Stomach (tissue), 19 donors: ENCODE data around the gene LBHD1. TPM values are rescaled to one million over a fixed set of nuclear protein-coding genes. Genes with fewer than 3 reads are reported as not detected.

Experiments
- DNase-seq, 2 donors: peaks; one replicate each; pipeline versions ENCODE4 v3.0.0 to v3.0.0-alpha.2; 2013 to 2019
- H3K27ac ChIP-seq, 5 donors: fragments of 200-600 bp in 4 of 5; sonication (generic) in 4 of 5; one replicate each; pipeline ENCODE4 v1.5.1; 2013 to 2019; ENCODE audit warnings: mild to moderate bottlenecking in 1 of 5, moderate library complexity in 1 of 5
- H3K27me3 ChIP-seq, 3 donors: fragments of 200-600 bp; sonication (generic); one replicate each; pipeline ENCODE4 v1.5.1; 2017 to 2019; ENCODE audit warnings: mixed run types in 1 of 3
- H3K36me3 ChIP-seq, 4 donors: fragments of 200-600 bp; sonication (generic); 1 replicate in 3 of 4; 2 replicates in 1 of 4; pipeline ENCODE4 v1.5.1; 2016 to 2019
- H3K4me1 ChIP-seq, 4 donors: fragments of 200-600 bp; sonication (generic); one replicate each; pipeline ENCODE4 v1.5.1; 2016 to 2019
- H3K4me3 ChIP-seq, 4 donors: fragments of 200-600 bp; sonication (generic) in 3 of 4; one replicate each; pipeline ENCODE4 v1.5.1; 2016 to 2019; ENCODE audit warnings: mild to moderate bottlenecking in 1 of 4
- H3K9me3 ChIP-seq, 4 donors: fragments of 200-600 bp; sonication (generic); one replicate each; pipeline ENCODE4 v1.5.1; 2016 to 2019
- EP300 ChIP-seq: sonication (generic); formaldehyde crosslinking; IDR thresholded peaks from one replicate; pipeline ENCODE4 v1.6.1; 2017; ENCODE audit warnings: antibody characterized with exemption
- POLR2A ChIP-seq, 4 donors: fragments of 450-650 bp; IDR thresholded peaks; one replicate each; pipeline ENCODE4 v1.6.1; 2016; ENCODE audit warnings: antibody characterized with exemption in 4 of 4, control low read depth in 2 of 4, mild to moderate bottlenecking in 1 of 4, moderate library complexity in 1 of 4
- POLR2AphosphoS5 ChIP-seq, 3 donors: sonication (generic); formaldehyde crosslinking; IDR thresholded peaks; one replicate each; pipeline ENCODE4 v1.6.1; 2016; ENCODE audit warnings: antibody characterized with exemption in 3 of 3
- WGBS, 5 donors: extraction: QIAGEN DNeasy Blood & Tissue Kit in 3 of 5; methylation state at CpG; one replicate each; pipeline versions ENCODE4 v1.1.5 to v1.1.7; 2013 to 2018; 5-methylcytosine and 5-hydroxymethylcytosine counted together
- intact Hi-C: fragments of 100-400 bp; cut with DNase I; formaldehyde crosslinking; loops from one replicate; pipeline ENCODE4 v1.15.1; 2023; ENCODE audit warnings: low total_unique reads
- long read RNA-seq, 10 donors: transcript quantifications; one replicate each; lab custom pipeline, GENCODE V29; 2026
- polyA plus RNA-seq, 3 donors: library from polyadenylated mRNA; stranded (reverse); fragments of 200-250 nt; gene quantifications; one replicate each; pipeline ENCODE4 v1.2.3, GENCODE V29; 2013
- total RNA-seq, 5 donors: library from RNA; depleted of rRNA; stranded (reverse); fragments of >200 nt; gene quantifications; one replicate each; pipeline versions ENCODE4 v1.1.0 to v1.2.3, GENCODE V29; 2014 to 2016
- TF ChIP-seq, protein P1 (sequence below), 7 experiments: fragments of 450-650 bp in 4 of 7; fragments of 200-600 bp in 3 of 7; sonication (generic) in 3 of 7; IDR thresholded peaks; one replicate each; pipeline ENCODE4 v1.5.1; 2016 to 2019; ENCODE audit warnings: antibody characterized with exemption in 7 of 7, control low read depth in 2 of 7, mild to moderate bottlenecking in 1 of 7
- donor health status: healthy with polysubstance abuse.
- donor health status: Bipolar disorder and iron deficiency.
- donor health status: healthy.

Gene LBHD1
- 10 to 100 TPM in 3 of 5 donors, 1 to 10 TPM in 1, under 1 TPM in 1; 0.45 to 56.6 (median 10.3) TPM for total RNA-seq
- 1 to 10 TPM; 4.9 to 6.8 (median 5.5) TPM for polyA plus RNA-seq
- long read RNA-seq, donor 1, result 0 reads
- long read RNA-seq, donor 2, partial matches to known transcripts, result 0 of 1 reads
- long read RNA-seq, donor 2, other reads (novel, unspliced or antisense), result 0 of 1 reads
- long read RNA-seq, donor 3, partial matches to known transcripts, result 0 of 1 reads
- long read RNA-seq, donor 3, other reads (novel, unspliced or antisense), result 0 of 1 reads
- long read RNA-seq, donor 4, result 0 reads
- long read RNA-seq, donor 5, result 0 reads
- long read RNA-seq, donor 6, partial matches to known transcripts, result 9 of 11 reads
- long read RNA-seq, donor 6, other reads (novel, unspliced or antisense), result 0 of 11 reads
- long read RNA-seq, donor 7, result 0 reads
- long read RNA-seq, donor 8, result 0 reads
- long read RNA-seq, donor 9, result 0 reads
- long read RNA-seq, donor 10, result 0 reads

DNA sequence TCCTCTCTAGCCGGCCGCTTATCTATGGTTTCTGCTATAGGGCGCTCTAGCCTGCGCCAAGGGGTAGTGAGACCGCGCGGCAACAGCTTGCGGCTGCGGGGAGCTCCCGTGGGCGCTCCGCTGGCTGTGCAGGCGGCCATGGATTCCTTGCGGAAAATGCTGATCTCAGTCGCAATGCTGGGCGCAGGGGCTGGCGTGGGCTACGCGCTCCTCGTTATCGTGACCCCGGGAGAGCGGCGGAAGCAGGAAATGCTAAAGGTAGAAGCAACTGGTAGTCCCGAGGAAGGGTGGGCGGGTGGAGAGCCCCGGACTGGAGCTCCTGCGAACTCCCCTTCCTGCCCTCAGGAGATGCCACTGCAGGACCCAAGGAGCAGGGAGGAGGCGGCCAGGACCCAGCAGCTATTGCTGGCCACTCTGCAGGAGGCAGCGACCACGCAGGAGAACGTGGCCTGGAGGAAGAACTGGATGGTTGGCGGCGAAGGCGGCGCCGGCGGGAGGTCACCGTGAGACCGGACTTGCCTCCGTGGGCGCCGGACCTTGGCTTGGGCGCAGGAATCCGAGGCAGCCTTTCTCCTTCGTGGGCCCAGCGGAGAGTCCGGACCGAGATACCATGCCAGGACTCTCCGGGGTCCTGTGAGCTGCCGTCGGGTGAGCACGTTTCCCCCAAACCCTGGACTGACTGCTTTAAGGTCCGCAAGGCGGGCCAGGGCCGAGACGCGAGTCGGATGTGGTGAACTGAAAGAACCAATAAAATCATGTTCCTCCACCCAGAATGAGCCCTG, at the start of gene LBHD1, which contains the start of gene UQCC3:
LBHD1 (minus strand) TSS at position 660 of the 782 bp plus-strand sequence. CDS start 2,236 bp downstream, outside the sequence.
UQCC3 (plus strand) TSS at position 66 of the 782 bp plus-strand sequence; CDS start at position 139, 73 bp downstream.
- peaks cover 41 to 74% (median 63%) of the 10 kb centered on the region in 4 donors for H3K4me1 ChIP-seq
- peak within 1 kb of the TSS; percentile 89 to 96 (median 93) for H3K27ac ChIP-seq
- WGBS, 5 donors, result 0 to 1% (median 0%) methylated on average over 47 to 59 of the region's 59 CpGs

DNA sequence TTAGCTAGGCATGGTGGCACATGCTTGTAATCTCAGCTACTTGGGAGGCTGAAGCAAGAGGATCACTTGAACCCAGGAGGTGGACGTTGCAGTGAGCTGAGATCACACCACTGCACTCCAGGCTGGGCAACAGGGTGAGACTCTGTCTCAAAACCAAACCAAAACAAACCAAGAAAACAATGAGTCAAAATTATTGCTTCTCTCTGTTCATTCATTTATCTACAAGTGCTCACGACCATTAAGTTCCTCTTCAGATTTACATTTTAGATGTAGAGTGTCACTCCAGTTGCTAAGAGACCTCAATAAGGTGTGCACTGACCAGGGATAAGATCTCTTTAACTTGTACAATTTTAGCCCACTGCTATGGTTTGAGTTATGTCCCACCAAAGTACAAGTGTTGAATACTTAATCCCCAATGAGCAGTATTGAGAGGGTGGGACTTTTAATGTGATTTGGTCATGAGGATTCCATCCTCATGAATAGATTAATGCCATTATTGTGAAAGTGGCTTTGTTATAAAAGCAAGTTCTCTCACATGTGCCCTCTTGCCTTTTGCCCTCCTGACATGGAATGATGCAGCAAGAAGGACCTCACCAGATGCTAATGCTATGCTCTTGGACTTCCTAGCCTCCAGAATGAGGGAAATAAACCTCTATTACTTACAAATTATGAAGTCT, 47.4 kb upstream of the LBHD1 start:
- Histone ChIP-seq H3K36me3 (peaks cover 93 to 99% (median 98%) of the 10 kb centered on the region in 4 donors), H3K4me3 (no peak overlapping the region), H3K27me3 (no peaks in the 10 kb centered on the region), H3K9me3 (no peaks in the 10 kb centered on the region), H3K27ac (peak overlapping the region in 2 of 5 donors; percentile 11 to 22), H3K4me1 (peaks cover 28 to 85% (median 52%) of the 10 kb centered on the region in 4 donors)
- DNase-seq, result no peak
- WGBS, 5 donors, result 55 to 79% (median 69%) methylated on average over 2 of the region's 2 CpGs
- no peak for TF ChIP-seq POLR2AphosphoS5 (IDR thresholded peaks at IDR 0.05)
- no peak for TF ChIP-seq POLR2A (IDR thresholded peaks at IDR 0.05)
- TF ChIP-seq EP300, result no peak
- TF ChIP-seq, protein P1, sequence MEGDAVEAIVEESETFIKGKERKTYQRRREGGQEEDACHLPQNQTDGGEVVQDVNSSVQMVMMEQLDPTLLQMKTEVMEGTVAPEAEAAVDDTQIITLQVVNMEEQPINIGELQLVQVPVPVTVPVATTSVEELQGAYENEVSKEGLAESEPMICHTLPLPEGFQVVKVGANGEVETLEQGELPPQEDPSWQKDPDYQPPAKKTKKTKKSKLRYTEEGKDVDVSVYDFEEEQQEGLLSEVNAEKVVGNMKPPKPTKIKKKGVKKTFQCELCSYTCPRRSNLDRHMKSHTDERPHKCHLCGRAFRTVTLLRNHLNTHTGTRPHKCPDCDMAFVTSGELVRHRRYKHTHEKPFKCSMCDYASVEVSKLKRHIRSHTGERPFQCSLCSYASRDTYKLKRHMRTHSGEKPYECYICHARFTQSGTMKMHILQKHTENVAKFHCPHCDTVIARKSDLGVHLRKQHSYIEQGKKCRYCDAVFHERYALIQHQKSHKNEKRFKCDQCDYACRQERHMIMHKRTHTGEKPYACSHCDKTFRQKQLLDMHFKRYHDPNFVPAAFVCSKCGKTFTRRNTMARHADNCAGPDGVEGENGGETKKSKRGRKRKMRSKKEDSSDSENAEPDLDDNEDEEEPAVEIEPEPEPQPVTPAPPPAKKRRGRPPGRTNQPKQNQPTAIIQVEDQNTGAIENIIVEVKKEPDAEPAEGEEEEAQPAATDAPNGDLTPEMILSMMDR (IDR thresholded peaks at IDR 0.05), result no peak
- intact Hi-C loops, result no loop called here

More for the DNA sequence above, at the start of gene LBHD1, which contains the start of gene UQCC3:
- H3K27me3 ChIP-seq, result no peaks in the 10 kb centered on the region
- intact Hi-C loops, result no loop called here
- peak; percentile 27 to 79 (median 78) for TF ChIP-seq POLR2AphosphoS5 (IDR thresholded peaks at IDR 0.05)
- TF ChIP-seq, protein P1 (IDR thresholded peaks at IDR 0.05), result no peak
- peak in 1 of 4 donors; percentile 25 for TF ChIP-seq POLR2A (IDR thresholded peaks at IDR 0.05)
- H3K36me3 ChIP-seq, result peaks cover 13 to 45% (median 40%) of the 10 kb centered on the region in 4 donors
- H3K4me3 ChIP-seq, result peak within 1 kb of the TSS; percentile 76 to 94 (median 89)
- no peaks in the 10 kb centered on the region for H3K9me3 ChIP-seq
- peak; percentile 81 to 93 for DNase-seq

DNA sequence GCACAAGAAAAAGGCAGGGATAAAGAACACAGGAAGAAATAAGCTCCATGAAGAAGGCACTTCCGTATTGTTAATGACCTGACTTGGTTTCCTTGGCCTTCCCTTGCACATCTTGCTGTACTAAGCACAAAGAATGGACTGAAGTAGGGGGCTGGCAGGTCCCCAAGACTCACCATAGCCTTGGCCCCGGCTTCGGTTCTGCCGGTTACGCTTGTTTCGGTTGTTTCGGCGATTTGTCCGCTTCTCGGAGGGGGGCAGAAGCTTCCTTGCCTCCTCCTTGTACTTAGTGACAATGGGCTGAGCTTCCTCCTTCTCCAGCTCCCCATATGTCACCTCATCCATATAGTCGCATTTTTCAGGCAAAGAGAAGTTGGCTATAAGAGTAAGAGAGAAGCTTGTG, 44.7 kb upstream of the LBHD1 start:
- TF ChIP-seq, protein P1 (IDR thresholded peaks at IDR 0.05), result no peak
- TF ChIP-seq EP300 (no peak), POLR2AphosphoS5 (IDR thresholded peaks at IDR 0.05) (no peak), POLR2A (IDR thresholded peaks at IDR 0.05) (no peak)
- H3K27me3 ChIP-seq, result no peaks in the 10 kb centered on the region
- H3K4me3 ChIP-seq, result no peak overlapping the region
- H3K9me3 ChIP-seq, result no peaks in the 10 kb centered on the region
- no peak for DNase-seq
- H3K36me3 ChIP-seq, result peaks cover 88 to 99% (median 98%) of the 10 kb centered on the region in 4 donors
- no peak overlapping the region for H3K27ac ChIP-seq
- H3K4me1 ChIP-seq, result peaks cover 42 to 85% (median 58%) of the 10 kb centered on the region in 4 donors
- intact Hi-C loops, result no loop called here
- 58 to 86% (median 71%) methylated on average over 11 of the region's 11 CpGs for WGBS, 5 donors
